ENCODE measurements around the gene PCDHGC3.
"Not testable (repeated sequence)": the region's sequence is repeated elsewhere in the genome, so short reads cannot be mapped to it uniquely, and the experiment has no call there.

Gene PCDHGC3

GRCh38 chr5:141475625-141476131 lies at the start of gene PCDHGC3:
Gene PCDHGC3, plus strand, starts transcription at chr5:141475966. Its CDS starts 151 bp downstream, at chr5:141476117.
- DNase-seq (ENCODE audit: low read depth), result no peak

- DNase-seq (ENCODE audit: low read depth), result no peak
Measured at GRCh38 chr5:141427783-141428426, 47.9 kb upstream of the PCDHGC3 start.

DNA sequence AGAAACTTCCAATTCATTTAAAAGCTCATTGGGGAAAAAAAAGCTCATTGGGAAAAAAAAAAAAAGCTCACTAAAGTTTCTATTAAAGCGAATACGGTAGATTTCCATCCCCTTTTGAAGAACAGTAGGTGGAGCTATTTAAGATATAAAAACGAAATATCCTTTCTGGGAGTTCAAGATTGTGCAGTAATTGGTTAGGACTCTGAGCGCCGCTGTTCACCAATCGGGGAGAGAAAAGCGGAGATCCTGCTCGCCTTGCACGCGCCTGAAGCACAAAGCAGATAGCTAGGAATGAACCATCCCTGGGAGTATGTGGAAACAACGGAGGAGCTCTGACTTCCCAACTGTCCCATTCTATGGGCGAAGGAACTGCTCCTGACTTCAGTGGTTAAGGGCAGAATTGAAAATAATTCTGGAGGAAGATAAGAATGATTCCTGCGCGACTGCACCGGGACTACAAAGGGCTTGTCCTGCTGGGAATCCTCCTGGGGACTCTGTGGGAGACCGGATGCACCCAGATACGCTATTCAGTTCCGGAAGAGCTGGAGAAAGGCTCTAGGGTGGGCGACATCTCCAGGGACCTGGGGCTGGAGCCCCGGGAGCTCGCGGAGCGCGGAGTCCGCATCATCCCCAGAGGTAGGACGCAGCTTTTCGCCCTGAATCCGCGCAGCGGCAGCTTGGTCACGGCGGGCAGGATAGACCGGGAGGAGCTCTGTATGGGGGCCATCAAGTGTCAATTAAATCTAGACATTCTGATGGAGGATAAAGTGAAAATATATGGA lies 45.2 kb upstream of the PCDHGC3 start, which contains the start of gene PCDHGA12:
Gene PCDHGA12, plus strand, starts transcription at position 176 of the 782 bp plus-strand sequence. Its CDS starts 253 bp downstream, at position 429.
- no peak for DNase-seq (ENCODE audit: low read depth)

DNA sequence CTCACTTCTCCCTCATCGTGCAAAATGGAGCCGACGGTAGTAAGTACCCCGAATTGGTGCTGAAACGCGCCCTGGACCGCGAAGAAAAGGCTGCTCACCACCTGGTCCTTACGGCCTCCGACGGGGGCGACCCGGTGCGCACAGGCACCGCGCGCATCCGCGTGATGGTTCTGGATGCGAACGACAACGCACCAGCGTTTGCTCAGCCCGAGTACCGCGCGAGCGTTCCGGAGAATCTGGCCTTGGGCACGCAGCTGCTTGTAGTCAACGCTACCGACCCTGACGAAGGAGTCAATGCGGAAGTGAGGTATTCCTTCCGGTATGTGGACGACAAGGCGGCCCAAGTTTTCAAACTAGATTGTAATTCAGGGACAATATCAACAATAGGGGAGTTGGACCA lies 44.5 kb upstream of the PCDHGC3 start:
- no peak for DNase-seq (ENCODE audit: low read depth)

GRCh38 chr5:141432308-141432707 lies 43.5 kb upstream of the PCDHGC3 start:
- DNase-seq (ENCODE audit: low read depth), result not testable (repeated sequence)

GRCh38 chr5:141432726-141433125 lies 43.0 kb upstream of the PCDHGC3 start:
- DNase-seq (ENCODE audit: low read depth), result not testable (repeated sequence)

GRCh38 chr5:141434006-141434405 lies 41.8 kb upstream of the PCDHGC3 start:
- no peak for DNase-seq (ENCODE audit: low read depth)

- no peak for DNase-seq (ENCODE audit: low read depth)
Measured at GRCh38 chr5:141437221-141437620, 38.5 kb upstream of the PCDHGC3 start.

DNA sequence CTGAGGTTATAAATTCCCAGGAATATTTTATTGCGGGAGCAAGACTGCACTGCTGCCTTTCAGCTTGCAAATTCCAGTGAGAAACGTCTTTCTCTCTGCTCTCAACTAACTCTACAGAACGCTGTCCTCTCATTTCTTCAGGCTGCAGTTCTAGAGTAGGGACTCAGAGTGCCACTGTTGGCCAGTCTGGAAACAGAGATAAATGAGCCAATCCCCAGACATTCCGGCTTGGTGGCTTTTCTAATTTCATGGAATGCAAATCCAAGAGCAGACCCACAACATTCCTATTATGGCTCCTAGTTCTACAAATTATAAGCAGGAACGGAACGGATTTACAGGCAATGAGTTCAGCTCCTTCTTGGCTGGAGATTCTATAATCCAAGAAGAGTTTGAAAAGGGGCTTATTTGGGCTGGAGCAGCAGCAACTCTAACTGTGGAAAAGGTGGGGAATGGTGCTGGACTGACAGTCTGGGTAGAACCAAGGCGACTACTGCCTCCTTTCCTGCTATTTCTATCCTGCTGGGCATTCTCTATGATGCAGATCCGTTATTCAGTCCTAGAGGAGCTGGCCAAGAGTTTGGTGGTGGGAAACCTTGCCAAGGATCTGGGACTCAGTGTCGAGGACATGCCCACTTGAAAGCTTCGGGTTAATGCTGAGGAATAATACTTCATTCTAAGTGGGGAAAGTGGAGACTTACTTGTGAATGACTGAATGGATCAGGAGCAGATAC lies 36.2 kb upstream of the PCDHGC3 start:
- no peak for DNase-seq (ENCODE audit: low read depth)

GRCh38 chr5:141440341-141440740 lies 35.4 kb upstream of the PCDHGC3 start:
- DNase-seq (ENCODE audit: low read depth), result no peak

DNA sequence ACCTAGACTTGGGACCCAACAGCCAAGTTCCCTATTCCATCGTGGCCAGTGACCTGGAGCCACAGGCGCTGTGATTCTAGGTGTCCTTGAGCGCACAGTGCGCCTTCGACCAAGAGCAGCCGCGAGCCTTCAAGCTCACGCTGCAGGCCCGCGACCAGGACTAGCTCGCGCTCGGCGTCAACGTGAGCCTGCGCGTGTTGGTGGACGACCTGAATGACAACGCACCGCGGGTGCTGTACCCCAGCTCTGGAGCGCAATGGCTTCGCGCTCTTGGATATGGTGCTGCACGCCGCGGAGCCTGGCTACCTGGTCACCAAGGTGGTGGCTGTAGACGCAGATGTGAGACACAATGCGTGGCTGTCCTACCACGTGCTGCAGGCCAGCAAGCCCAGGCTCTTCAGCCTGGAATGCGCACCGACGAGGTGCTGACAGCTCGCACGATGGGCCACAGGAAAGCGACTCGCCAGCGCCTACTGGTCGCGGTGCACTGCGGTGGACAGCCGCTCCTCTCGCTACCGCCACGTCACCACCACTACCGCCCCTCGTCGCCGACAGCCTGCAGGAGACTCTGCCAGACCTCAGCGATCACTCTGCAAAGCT lies 34.1 kb upstream of the PCDHGC3 start:
- no peak for DNase-seq (ENCODE audit: low read depth)

- no peak for DNase-seq (ENCODE audit: low read depth)
Measured at GRCh38 chr5:141465351-141465750, 10.4 kb upstream of the PCDHGC3 start.

- DNase-seq (ENCODE audit: low read depth), result no peak
Measured at GRCh38 chr5:141476132-141476911, 556 bp downstream of the PCDHGC3 start.

- DNase-seq (ENCODE audit: low read depth), result no peak
Measured at GRCh38 chr5:141477044-141477575, 1.3 kb downstream of the PCDHGC3 start.

DNA sequence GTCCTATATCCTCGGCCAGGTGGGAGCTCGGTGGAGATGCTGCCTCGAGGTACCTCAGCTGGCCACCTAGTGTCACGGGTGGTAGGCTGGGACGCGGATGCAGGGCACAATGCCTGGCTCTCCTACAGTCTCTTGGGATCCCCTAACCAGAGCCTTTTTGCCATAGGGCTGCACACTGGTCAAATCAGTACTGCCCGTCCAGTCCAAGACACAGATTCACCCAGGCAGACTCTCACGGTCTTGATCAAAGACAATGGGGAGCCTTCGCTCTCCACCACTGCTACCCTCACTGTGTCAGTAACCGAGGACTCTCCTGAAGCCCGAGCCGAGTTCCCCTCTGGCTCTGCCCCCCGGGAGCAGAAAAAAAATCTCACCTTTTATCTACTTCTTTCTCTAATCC lies 2.0 kb downstream of the PCDHGC3 start:
- no peak for DNase-seq (ENCODE audit: low read depth)

GRCh38 chr5:141478321-141478945 lies 2.7 kb downstream of the PCDHGC3 start:
- DNase-seq (ENCODE audit: low read depth), result no peak

DNA sequence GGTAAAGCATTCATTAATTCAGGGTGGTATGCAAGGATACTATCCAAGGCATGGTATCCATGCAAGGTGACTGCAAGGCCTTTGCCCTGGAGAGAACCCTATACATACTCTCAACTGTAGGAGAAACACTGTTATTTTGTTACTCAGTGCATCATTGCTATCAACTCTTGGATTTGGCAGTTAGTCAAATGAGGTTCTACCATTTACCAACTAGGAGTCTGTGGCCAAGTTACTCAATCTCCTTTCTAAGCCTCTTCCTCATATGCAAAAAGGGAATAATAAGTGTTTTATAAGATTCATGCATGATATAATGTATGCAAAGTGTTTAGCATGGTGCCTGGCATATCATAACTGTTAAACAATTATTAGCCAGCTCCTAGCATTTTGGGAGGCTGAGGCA lies 4.0 kb downstream of the PCDHGC3 start:
- no peak for DNase-seq (ENCODE audit: low read depth)

DNA sequence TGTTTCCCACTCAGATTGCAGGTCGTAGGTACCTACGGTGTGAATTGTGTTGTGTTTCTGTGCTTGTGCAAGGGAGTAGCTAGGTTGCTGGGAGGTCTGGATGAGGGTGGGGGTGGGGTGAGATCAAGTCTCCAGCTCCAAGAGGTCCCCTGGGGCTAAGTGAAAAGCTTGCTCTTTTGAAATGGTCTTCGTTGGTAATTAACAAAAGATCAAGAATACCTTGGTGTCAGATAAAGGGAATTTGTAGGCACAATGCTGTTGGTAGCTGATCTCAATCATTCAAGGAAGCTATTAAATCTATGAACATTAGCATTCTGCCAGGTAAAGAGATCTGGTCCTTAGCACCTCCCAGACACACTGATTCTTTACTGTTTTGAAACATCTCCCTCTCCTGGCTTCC lies 8.1 kb downstream of the PCDHGC3 start:
- DNase-seq (ENCODE audit: low read depth), result no peak

DNA sequence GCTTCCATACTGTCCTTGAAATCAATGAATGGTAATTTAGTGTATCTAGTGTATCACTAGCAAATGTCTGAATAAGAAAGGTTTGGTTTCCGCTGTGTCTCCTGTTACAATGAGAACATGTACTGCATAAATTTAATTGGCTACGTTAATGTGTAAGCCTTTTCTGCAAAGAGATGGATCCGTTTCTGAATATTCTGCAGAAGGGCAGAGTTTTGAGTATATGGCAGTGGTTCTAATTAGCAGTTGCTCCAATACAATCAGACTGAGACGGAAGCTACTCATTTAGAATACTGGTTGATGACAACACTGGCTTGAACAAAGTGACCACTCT lies 8.5 kb downstream of the PCDHGC3 start:
- no peak for DNase-seq (ENCODE audit: low read depth)

GRCh38 chr5:141484641-141485311 lies 9.0 kb downstream of the PCDHGC3 start, which contains the start of gene PCDHGC4:
Gene PCDHGC4, plus strand, starts transcription at chr5:141485030. Its CDS starts 144 bp downstream, at chr5:141485174.
- no peak for DNase-seq (ENCODE audit: low read depth)

Measured in activated T-helper 9 cell treated with anti-CD3 and anti-CD28 coated beads, Interleukin-2, amount 50 U/mL, for 16 hours (primary cell).